ENCODE measurements around the gene TLE6. TPM values are rescaled to one million over a fixed set of nuclear protein-coding genes. Genes with fewer than 3 reads are reported as not detected.
A peak's percentile ranks its signal among the peaks of the same experiment; 100 is the strongest.

TLE6 gene
- total and polyA plus RNA-seq, 2 of the 13 experiments (the other 11 are each of a cell fraction or from before 2014, with no cell fraction given): 0.24 to 5.5 TPM

- TF ChIP-seq E2F2 (CRISPR knock-in tag; IDR thresholded peaks at IDR 0.05; ENCODE audit: borderline replicate concordance): no peak
- TF ChIP-seq SP2 (CRISPR knock-in tag; IDR thresholded peaks at IDR 0.05): no peak
- no peak for TF ChIP-seq ZNF230 (CRISPR knock-in tag; IDR thresholded peaks at IDR 0.05)
- TF ChIP-seq DPF2 (CRISPR knock-in tag; IDR thresholded peaks at IDR 0.05; ENCODE audit: borderline replicate concordance, low read depth): no peak
- no peak for TF ChIP-seq ZNF572 (CRISPR knock-in tag; IDR thresholded peaks at IDR 0.05)
- TF ChIP-seq ZNF598 (CRISPR knock-in tag; IDR thresholded peaks at IDR 0.05; ENCODE audit: borderline replicate concordance): no peak
- TF ChIP-seq KDM5B (CRISPR knock-in tag; IDR thresholded peaks at IDR 0.05; ENCODE audit: borderline replicate concordance): 0 out of 2 replicates have a peak, but pooled peaks have one; percentile 22
- TF ChIP-seq ZNF275 (CRISPR knock-in tag; IDR thresholded peaks at IDR 0.05; ENCODE audit: borderline replicate concordance): no peak
- TF ChIP-seq SP5 (CRISPR knock-in tag; IDR thresholded peaks at IDR 0.05; ENCODE audit: borderline replicate concordance, low read depth): no peak
- no peak for TF ChIP-seq ARHGAP35 (CRISPR knock-in tag; IDR thresholded peaks at IDR 0.05; ENCODE audit: borderline replicate concordance)
- TF ChIP-seq ZNF772 (CRISPR knock-in tag; IDR thresholded peaks at IDR 0.05): no peak
- TF ChIP-seq MZF1 (CRISPR knock-in tag; IDR thresholded peaks at IDR 0.05; ENCODE audit: borderline replicate concordance): no peak
- TF ChIP-seq NCOA1 (CRISPR knock-in tag; IDR thresholded peaks at IDR 0.05): no peak
- TF ChIP-seq IRX3 (CRISPR knock-in tag; IDR thresholded peaks at IDR 0.05; ENCODE audit: borderline replicate concordance, low read depth): no peak
- peak; percentile 30; the same call in 1 of the 2 replicates for TF ChIP-seq PAXIP1 (CRISPR knock-in tag; conservative IDR thresholded peaks at IDR 0.05)
- no peak for TF ChIP-seq MYC (CRISPR knock-in tag; IDR thresholded peaks at IDR 0.05; ENCODE audit: borderline replicate concordance)
- no peak for TF ChIP-seq KDM5A (IDR thresholded peaks at IDR 0.05; ENCODE audit: borderline replicate concordance, low read length)
- TF ChIP-seq RFX3 (CRISPR knock-in tag; IDR thresholded peaks at IDR 0.05): peak; percentile 69
- TF ChIP-seq ZNF570 (CRISPR knock-in tag; IDR thresholded peaks at IDR 0.05; ENCODE audit: borderline replicate concordance): no peak
- no peak for TF ChIP-seq ZNF333 (CRISPR knock-in tag; IDR thresholded peaks at IDR 0.05; ENCODE audit: borderline replicate concordance)
- no peak for TF ChIP-seq ZNF205 (CRISPR knock-in tag; IDR thresholded peaks at IDR 0.05)
- TF ChIP-seq FOXO1 (CRISPR knock-in tag; IDR thresholded peaks at IDR 0.05): peak; percentile 48; the same call in 1 of the 2 replicates
- no peak for TF ChIP-seq DDIT3 (CRISPR knock-in tag; IDR thresholded peaks at IDR 0.05)
- no peak for TF ChIP-seq FOSL1 (CRISPR knock-in tag; IDR thresholded peaks at IDR 0.05; ENCODE audit: borderline replicate concordance)
- peak; percentile 45; the same call in 1 of the 2 replicates for TF ChIP-seq FOXA3 (CRISPR knock-in tag; IDR thresholded peaks at IDR 0.05)
- no peak for TF ChIP-seq ZNF546 (CRISPR knock-in tag; conservative IDR thresholded peaks at IDR 0.05)
Measured at GRCh38 chr19:2986951-2987524, 9.7 kb downstream of the TLE6 start (continued).

Measured in HepG2 (cell line).